ENCODE results near the gene KLF9.
A peak's percentile ranks its signal among the peaks of the same experiment; 100 is the strongest.
"Not testable (repeated sequence)": the region's sequence is repeated elsewhere in the genome, so short reads cannot be mapped to it uniquely, and the experiment has no call there.

Gene KLF9

GRCh38 chr9:70403166-70403565 lies 11.3 kb downstream of the KLF9 start:
- no peak for DNase-seq

DNA sequence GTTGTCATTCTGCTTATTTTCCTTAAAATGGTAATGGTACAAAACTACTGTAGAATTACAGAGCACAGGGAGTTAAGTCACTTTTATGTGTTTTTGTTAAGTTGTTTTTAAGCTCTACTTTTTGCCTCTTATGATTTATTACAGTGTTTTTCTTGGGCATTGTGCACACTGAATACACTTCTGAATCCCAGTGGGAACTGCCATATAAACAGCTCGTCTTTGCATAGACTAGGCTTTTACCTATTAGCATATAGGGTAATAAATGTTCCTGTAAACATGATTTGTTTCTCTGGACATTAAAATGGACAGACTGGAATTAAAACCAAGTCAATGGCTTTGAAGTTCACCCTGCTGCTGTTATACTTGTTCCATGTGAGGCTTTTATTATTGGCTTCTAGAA lies 12.2 kb downstream of the KLF9 start:
- no peak for DNase-seq

GRCh38 chr9:70401241-70401640 lies 13.2 kb downstream of the KLF9 start:
- not testable (repeated sequence) for DNase-seq

DNA sequence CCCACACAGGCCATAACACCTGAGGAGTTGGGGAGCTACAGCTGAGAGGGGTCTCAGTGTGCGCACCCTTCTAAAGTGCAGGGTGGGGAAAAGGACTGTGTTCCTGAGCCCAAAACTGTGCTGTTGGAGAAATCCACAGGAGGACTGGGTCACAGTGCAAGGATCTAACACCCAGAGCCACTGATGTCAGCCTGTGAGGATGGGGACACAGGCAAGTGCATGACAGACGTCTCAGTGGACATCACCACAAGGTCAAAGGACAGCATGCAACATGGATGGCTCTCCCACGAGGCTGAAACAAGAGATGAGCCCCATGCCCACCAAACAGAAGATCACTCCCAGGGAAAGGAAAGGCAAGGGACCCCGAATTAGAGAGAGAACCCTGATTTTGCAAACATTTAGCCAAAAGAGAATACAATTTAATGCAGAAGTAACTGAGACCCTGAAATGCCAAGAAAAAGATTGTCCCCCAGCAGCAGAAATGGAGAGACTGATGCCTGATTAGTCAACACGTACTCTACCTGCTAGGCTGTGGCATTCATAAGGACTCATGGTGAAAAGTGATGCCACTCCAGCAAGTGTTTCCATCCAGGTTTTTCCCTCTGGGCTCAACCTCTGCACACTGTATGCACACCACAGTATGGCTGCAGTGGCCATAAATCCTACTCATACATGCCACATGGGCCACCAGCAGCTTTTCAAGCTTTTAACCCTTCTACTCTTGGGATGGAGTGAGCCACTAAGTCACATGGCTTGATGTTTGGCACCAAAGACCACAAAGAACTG lies 14.2 kb downstream of the KLF9 start:
- DNase-seq, result no peak

DNA sequence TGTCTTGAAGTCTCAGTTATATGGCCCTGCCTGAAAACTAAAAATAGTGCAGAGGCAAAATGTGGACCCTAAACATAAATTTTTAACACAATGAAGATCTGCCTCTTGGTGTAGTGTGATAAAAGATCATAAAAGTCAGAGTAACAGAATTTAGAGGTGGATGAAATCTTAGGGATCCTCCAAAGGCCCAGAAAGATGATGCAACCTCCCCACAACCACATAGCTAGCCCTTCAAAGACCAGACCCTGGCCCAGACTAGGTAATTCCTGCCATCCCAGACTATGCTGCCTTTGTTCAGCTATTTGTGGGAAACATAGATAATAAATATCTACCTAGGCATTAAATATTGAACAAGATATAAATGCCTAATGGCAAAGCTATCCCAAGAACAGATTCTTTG lies 15.3 kb downstream of the KLF9 start:
- DNase-seq, result no peak

DNA sequence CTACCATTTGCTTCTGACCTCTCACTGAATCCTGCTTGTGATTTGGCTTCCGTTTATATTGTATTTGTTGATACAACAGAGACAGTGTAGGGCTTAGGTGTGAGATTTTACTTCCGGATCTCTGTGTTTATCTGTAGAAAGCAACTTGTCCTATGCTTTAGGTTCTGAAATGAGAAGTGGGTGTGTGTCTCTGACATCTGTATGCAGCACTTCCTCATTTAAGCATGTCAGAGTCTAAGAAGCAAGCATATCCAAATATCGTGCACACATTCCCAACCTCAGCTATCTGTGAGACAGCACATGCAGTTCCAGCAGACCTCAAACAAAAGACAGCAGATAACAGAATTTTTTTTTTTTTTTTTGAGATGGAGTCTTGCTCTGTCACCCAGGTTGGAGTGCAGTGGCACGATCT lies 16.3 kb downstream of the KLF9 start:
- peak; percentile 6 for DNase-seq

GRCh38 chr9:70395652-70396051 lies 18.8 kb downstream of the KLF9 start:
- no peak for DNase-seq

GRCh38 chr9:70392850-70393249 lies 21.6 kb downstream of the KLF9 start:
- DNase-seq, result no peak

- DNase-seq, result peak; percentile 37
Measured at GRCh38 chr9:70392189-70392588, 22.3 kb downstream of the KLF9 start.

GRCh38 chr9:70390933-70391341 lies 23.5 kb downstream of the KLF9 start:
- no peak for DNase-seq

DNA sequence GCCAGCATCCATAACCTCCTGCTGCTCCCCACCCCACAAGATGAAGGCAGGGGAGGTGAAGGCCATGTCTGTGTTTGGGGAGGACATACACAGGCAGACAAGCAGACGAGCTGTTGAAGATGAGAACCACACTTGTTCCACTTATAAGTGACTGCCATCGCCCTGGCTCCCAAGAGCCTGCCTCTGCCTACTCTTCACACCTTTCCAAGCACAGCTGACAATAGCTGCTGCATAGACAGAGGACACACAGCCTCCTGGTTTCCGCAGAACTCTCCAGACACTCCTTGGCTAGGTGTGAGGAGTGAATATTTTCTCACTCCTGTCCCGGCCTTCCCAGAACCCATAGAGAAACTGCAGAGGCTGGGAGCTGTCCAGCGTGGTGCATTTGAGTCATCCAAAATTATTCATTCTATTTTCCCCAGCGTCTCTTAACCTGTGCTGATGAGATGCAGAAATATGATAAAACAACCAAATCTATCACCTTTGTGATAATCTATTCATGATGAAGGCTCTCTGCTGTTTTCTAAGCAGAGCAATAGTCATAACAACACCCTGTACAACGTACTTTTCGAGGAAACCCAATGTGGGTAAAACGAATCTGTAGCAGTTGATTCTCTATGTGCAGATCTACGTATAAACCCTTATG lies 24.7 kb downstream of the KLF9 start:
- DNase-seq, result no peak

DNA sequence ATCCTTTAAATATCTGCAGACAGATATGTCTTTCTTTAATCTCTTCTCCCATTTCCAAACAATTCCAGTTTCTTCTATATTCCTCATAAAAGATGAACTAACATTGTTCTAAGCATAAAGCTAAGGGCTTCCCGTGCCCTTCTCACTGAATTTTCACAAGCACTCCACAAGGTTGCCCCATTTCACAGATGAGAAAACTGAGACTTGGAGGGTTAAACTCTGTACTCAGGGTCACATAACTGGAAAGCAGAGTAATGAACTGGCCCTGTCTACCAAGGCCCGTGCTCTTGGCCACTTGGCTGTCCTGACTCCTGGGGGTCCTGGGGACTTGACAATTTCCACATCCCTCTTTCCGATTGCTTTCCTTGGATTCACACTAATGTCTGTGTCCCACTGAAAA lies 25.3 kb downstream of the KLF9 start:
- no peak for DNase-seq

DNA sequence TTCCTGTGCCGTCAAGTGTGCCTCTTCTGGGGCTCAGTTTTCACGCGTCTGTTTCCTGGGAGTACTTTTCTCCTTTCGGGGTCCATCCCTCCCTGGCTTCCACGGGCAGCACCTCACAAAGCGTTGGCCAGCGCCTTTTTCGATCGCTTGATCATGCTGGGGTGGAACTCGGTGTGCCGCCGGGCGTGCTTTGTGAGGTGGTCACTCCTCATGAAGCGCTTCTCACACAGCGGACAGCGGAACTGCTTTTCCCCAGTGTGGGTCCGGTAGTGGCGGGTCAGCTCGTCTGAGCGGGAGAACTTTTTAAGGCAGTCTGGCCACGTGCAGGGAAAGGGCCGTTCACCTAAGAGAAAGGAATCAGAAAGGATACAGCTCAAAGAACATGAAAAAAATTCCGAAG lies 26.8 kb downstream of the KLF9 start:
- no peak for DNase-seq

DNA sequence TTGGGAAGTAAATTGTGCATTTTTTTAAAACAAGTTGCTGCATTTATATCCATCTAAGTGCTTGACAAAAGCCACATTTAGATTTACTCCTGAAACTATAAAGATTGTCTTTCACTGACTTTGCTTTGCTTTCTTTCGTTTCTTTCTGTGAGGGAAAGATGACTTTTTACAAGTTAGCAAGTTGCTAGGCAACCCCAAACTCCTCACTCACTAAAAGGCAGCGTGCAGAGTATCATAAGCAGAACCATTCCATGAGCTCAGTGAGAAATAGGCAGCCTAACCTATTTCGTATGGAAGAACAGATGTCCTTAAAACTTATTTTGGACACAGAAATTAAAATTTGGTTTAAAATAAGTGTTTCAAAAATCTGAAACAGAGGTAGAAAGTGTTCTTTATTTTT lies 29.0 kb downstream of the KLF9 start:
- no peak for DNase-seq

DNA sequence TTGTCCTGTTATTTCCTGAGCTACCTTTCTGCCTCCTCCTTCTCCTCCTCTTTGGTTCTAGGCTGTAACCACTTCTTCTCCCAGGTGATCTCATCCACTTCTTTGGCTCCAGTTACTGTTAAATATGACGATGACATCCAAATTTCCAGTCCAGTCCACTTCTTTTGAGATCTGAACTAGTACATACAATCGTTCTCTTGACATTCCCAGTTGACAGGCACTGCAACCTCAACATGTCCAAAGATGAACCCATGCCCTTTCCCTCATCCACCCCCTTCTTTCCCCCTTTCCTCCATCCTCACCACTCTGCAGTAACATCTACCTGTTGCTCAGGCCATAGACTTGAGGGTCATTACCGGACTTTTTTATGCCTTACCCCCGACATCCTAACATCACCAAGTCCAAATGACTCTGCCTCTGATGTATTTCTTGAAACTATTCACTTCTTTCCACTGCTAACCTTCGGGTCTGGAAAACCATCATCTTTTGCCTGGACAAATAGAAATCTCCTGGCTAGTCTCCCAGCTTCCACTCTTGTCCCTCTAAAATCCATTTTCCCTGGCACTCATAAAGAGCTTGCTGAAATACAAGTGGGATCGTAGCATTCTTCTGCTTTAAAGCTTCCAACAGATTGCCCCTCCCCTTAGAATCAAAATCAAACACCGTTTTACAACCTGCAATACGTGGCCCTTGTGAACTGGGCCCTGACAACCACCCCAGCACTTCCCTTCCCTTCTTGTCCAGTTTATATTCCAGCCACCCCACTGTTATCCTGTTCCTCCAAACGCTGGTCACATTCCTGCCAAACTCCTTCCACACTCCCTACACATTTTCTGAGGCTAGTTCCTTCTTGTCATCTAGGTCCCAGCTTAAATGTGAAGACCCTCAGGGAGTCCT lies 31.5 kb downstream of the KLF9 start:
- DNase-seq, result no peak

- DNase-seq, result no peak
Measured at GRCh38 chr9:70382046-70382708, 32.3 kb downstream of the KLF9 start.

DNA sequence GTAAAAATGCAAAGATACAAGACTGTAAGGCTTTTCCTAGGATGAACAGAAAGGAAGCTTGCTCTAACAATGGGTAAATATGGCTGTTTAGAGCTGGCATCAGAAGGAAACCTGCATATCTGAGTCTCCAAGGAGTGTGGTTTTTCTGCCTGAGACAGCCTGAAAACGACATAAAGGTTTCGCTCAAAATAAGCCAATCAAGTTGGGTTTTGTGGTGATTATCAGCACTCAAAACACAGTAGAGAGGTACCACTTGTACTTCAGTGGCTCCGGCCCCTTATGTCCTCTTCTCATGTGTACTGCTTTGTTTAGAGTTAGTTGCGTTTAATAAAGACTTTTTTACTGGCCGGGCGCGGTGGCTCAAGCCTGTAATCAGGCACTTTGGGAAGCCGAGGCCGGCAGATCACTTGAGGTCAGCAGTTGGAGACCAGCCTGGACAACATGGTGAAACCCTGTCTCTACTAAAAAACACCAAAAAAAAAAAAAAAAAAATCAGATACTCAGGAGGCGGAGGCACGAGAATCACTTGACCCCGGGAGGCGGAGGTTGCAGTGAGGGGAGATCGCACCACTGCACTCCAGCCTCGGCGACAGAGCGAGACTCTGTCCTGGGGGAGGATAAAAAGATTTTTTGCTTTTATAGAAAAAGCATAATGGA lies 39.4 kb downstream of the KLF9 start:
- no peak for DNase-seq

DNA sequence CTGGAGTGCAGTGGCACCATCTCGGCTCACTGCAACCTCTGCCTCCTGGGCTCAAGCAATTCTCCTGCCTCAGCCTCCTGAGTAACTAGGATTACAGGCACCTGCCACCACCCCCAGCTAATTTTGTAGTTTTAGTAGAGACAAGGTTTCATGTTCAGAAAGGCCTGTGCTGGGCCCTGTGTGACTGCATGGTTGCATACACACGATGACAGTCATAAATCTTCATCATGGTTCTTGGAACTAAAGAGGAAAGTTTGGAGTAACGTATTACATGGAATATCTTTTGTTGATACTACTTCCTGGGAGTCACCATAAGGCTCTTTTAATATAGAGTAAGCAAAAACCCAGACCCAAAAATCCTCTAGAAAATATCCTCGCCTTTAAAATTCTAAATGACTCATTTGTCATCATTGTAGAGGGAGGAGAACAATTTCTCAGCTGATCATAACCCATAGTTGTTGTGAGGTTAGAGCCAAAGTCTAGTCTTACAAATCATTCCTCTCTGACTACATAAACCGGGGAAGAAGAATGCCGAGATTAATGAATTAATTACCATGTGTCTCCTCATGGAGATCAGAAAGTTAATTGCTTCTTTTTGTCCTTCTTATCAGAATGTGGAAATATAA lies 47.0 kb downstream of the KLF9 start:
- DNase-seq, result no peak

GRCh38 chr9:70363760-70364159 lies 50.7 kb downstream of the KLF9 start:
- DNase-seq, result no peak

- no peak for DNase-seq
Measured at GRCh38 chr9:70362952-70363351, 51.5 kb downstream of the KLF9 start.

- DNase-seq, result no peak
Measured at GRCh38 chr9:70355801-70356200, 58.7 kb downstream of the KLF9 start.

DNA sequence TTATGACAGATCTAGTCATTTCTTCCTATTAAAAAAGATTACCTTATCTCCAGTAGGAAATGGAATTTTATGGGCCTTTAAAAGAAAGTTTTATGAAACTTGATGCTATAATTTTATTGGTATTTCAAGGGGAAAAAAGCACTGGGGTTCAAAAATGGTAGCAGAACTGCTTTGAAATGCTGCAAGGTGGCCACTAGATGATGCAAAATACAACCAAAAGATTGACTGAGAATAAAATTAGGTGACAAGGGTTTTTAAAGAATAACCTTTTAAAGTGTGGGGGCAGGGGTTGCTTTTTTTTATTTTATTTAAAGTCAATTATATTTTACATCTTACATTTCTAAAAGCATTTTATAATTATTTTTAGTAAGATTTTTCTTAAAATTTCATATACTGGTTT lies 61.7 kb downstream of the KLF9 start:
- DNase-seq, result peak; percentile 16
